ENCODE measurements around the gene PEMT.

Gene PEMT

GRCh38 chr17:17541640-17542001 is 49.9 kb downstream of the PEMT start:
- Histone ChIP-seq H3K4me1 (ENCODE audit: insufficient read depth, poor library complexity, severe bottlenecking) (no peaks in the 10 kb centered on the region), H3K27ac (ENCODE audit: poor library complexity, severe bottlenecking) (no peak overlapping the region), H3K27me3 (ENCODE audit: insufficient read depth, poor library complexity, severe bottlenecking) (no peaks in the 10 kb centered on the region), H3K36me3 (ENCODE audit: low read depth) (no peaks in the 10 kb centered on the region), H3K4me3 (ENCODE audit: severe bottlenecking) (no peak overlapping the region), H3K9me3 (ENCODE audit: severe bottlenecking) (no peaks in the 10 kb centered on the region)
- ATAC-seq (ENCODE audit: low read depth): no peak
- no peak for DNase-seq (ENCODE audit: low spot score)
- TF ChIP-seq, protein P1, sequence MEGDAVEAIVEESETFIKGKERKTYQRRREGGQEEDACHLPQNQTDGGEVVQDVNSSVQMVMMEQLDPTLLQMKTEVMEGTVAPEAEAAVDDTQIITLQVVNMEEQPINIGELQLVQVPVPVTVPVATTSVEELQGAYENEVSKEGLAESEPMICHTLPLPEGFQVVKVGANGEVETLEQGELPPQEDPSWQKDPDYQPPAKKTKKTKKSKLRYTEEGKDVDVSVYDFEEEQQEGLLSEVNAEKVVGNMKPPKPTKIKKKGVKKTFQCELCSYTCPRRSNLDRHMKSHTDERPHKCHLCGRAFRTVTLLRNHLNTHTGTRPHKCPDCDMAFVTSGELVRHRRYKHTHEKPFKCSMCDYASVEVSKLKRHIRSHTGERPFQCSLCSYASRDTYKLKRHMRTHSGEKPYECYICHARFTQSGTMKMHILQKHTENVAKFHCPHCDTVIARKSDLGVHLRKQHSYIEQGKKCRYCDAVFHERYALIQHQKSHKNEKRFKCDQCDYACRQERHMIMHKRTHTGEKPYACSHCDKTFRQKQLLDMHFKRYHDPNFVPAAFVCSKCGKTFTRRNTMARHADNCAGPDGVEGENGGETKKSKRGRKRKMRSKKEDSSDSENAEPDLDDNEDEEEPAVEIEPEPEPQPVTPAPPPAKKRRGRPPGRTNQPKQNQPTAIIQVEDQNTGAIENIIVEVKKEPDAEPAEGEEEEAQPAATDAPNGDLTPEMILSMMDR (IDR thresholded peaks at IDR 0.05; ENCODE audit: poor library complexity, severe bottlenecking): no peak

DNA sequence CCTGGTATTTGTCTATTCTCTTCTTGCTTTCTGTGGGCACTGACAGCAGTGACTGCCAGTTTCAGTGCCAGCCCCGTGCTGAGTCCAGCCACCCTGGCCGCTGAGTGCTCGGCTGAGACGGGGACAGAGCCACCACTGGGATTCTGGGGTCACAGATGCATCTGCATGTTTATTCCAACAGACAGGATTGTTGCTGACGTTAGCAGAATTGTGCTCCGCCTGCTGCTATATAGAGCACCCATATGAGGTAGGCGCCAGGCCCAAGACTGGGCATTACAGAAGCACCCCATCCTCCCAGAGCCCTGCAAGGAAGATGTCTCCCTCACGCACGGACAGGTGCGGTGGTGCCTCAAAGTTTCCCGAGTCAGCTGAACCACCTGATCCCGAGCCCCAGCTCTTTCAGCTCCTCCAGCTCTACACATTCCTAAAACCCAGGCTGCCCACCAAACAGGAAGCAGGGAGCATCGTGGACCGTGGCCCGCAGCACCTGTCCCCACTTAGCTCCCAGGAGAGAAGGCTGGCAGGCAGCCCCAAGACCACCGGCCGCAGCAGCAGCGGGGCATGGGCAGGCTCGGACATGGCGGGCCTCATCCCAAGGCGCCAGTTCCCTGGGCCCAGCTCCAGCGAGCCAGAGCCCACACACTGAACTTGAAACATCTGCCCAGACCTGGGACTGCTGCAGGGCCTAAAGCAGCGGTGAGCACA is 50.4 kb downstream of the PEMT start:
- TF ChIP-seq, protein P1 (IDR thresholded peaks at IDR 0.05; ENCODE audit: poor library complexity, severe bottlenecking): no peak
- no peak overlapping the region for H3K27ac ChIP-seq (ENCODE audit: poor library complexity, severe bottlenecking)
- no peaks in the 10 kb centered on the region for H3K4me1 ChIP-seq (ENCODE audit: insufficient read depth, poor library complexity, severe bottlenecking)
- no peaks in the 10 kb centered on the region for H3K9me3 ChIP-seq (ENCODE audit: severe bottlenecking)
- no peak overlapping the region for H3K4me3 ChIP-seq (ENCODE audit: severe bottlenecking)
- DNase-seq (ENCODE audit: low spot score): no peak
- H3K27me3 ChIP-seq (ENCODE audit: insufficient read depth, poor library complexity, severe bottlenecking): no peaks in the 10 kb centered on the region
- no peak for ATAC-seq (ENCODE audit: low read depth)
- no peaks in the 10 kb centered on the region for H3K36me3 ChIP-seq (ENCODE audit: low read depth)

DNA sequence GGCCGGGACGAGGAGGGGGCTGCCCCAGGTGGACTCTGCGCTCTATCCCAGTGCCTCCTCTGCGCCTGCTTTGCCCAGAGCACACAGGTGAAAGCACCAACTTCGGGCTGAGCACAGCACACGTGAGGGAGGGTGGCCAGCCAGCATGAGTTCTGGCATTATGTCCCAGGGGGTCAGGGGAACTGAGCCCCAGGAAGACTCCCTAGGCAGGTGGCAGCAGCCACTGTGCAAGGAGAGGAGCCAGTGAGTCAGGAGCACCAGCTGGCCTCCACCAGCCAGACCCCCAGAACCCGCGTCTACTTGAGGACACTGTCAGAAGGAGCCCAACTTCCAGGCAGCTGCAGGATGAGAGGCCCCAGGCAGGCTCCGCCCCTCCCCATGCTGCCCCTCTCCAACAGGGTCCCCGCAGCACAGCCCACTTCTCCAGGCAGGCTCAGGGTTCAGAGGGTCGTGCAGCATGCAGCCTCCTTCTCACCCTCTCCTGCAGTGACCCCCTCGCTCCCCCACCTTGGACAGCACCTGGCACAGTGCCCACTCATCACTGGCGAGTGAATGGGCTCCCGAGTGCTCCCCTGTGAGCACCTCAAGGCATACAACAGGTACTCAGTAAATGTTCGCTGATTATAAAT is 51.1 kb downstream of the PEMT start:
- no peaks in the 10 kb centered on the region for H3K4me1 ChIP-seq (ENCODE audit: insufficient read depth, poor library complexity, severe bottlenecking)
- no peaks in the 10 kb centered on the region for H3K9me3 ChIP-seq (ENCODE audit: severe bottlenecking)
- H3K27me3 ChIP-seq (ENCODE audit: insufficient read depth, poor library complexity, severe bottlenecking): no peaks in the 10 kb centered on the region
- TF ChIP-seq, protein P1 (IDR thresholded peaks at IDR 0.05; ENCODE audit: poor library complexity, severe bottlenecking): no peak
- no peak for DNase-seq (ENCODE audit: low spot score)
- no peak for ATAC-seq (ENCODE audit: low read depth)
- no peak overlapping the region for H3K4me3 ChIP-seq (ENCODE audit: severe bottlenecking)
- H3K27ac ChIP-seq (ENCODE audit: poor library complexity, severe bottlenecking): no peak overlapping the region
- H3K36me3 ChIP-seq (ENCODE audit: low read depth): no peaks in the 10 kb centered on the region

DNA sequence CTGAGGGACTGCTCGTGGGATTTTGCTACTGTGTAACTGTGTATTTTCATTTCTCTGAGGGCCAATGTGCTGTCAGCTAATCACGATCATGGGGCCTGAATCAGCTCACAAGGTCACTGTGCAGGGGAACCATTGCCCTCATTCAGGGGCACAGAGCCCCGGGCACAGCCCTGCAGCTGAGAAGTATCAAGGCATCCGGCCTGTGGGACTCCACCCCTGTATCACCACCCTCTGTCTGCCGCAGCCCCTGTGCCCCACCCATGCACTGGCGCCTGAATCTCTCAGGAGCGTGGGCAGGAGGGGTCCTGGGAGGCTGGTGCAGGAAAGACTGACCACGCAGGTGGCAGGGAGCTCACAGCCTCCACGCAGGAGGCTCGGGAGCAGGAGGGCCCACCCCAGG is 51.9 kb downstream of the PEMT start:
- no peaks in the 10 kb centered on the region for H3K36me3 ChIP-seq (ENCODE audit: low read depth)
- no peak for ATAC-seq (ENCODE audit: low read depth)
- H3K4me3 ChIP-seq (ENCODE audit: severe bottlenecking): no peak overlapping the region
- H3K4me1 ChIP-seq (ENCODE audit: insufficient read depth, poor library complexity, severe bottlenecking): no peaks in the 10 kb centered on the region
- DNase-seq (ENCODE audit: low spot score): no peak
- H3K27me3 ChIP-seq (ENCODE audit: insufficient read depth, poor library complexity, severe bottlenecking): no peaks in the 10 kb centered on the region
- H3K27ac ChIP-seq (ENCODE audit: poor library complexity, severe bottlenecking): no peak overlapping the region
- H3K9me3 ChIP-seq (ENCODE audit: severe bottlenecking): no peaks in the 10 kb centered on the region
- TF ChIP-seq, protein P1 (IDR thresholded peaks at IDR 0.05; ENCODE audit: poor library complexity, severe bottlenecking): no peak

Measured in RWPE2 (cell line).